HG03103 (cell line): ENCODE measurements around the gene MPZ.
"Not testable (repeated sequence)": the region's sequence is repeated elsewhere in the genome, so short reads cannot be mapped to it uniquely, and the experiment has no call there.

Experiments
- ATAC-seq: cut with Tn5 transposase; IDR thresholded peaks from one replicate; pipeline ENCODE4 v1.9.1; 2021; ENCODE audit warnings: low read depth; ENCODE audit not compliant: unreplicated experiment

Gene MPZ

GRCh38 chr1:161309868-161310267 lies at the start of gene MPZ:
TSS of gene MPZ (minus strand) at chr1:161309968. CDS start at chr1:161309905, 63 bp downstream.
- ATAC-seq = no peak

GRCh38 chr1:161359291-161359690 lies 49.5 kb upstream of the MPZ start:
- no peak for ATAC-seq

DNA sequence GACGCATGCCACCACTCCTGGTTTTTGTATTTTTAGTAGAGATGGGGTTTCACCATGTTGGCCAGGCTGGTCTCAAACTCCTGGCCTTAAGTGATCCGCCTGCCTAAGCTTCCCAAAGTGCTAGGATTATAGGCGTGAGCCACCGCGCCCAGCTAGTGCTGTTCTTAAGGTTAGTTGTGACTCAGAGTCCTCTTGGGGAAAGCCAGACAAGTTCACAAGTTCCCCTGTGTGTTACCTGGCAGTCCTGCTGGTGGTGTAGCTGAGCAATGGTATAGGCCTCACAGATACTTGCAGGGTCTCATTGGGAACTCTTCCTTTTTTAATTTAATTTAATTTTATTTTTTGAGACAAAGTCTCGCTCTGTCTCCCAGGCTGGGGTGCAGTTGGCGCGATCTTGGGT lies 47.3 kb upstream of the MPZ start:
- ATAC-seq = no peak

DNA sequence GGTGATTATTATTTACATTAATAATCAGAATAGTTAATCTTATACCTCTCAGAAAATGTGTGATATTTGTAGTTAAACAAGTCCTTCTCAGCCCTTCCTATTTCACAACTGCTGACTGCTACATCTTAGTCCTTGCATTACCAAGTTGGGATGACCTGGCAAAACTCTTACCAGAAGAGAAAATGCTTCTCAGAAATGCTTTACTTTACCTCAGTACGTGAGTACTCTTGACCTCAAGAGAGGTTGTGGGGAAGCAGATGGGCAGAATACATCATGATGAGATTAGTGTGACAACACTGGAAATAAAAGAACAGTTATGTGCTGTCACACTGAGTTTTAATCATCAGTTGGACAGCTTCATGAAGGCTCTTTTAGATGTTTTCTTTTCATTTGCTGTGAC lies 41.7 kb upstream of the MPZ start:
- ATAC-seq = no peak

DNA sequence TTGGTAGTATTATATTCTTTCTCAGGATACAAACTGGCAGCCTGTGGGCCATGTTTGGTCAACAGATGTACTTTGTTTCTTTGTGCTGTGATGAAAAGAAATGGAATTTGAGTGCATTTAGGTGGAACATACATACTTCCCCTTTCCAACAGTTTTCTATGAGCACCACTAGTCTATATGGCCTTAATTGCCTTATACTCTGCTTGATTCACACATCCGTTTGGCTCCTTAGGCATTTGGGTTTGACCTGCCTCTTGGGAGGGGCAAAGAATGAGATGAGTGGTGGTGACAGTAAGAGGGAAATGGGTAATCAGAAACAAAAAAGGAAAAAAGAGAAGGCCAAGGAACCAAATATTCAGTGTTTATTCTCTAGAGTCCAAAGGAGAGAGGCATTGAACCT lies 40.9 kb upstream of the MPZ start:
- ATAC-seq = no peak

- no peak for ATAC-seq
Measured at GRCh38 chr1:161342821-161343220, 33.1 kb upstream of the MPZ start.

DNA sequence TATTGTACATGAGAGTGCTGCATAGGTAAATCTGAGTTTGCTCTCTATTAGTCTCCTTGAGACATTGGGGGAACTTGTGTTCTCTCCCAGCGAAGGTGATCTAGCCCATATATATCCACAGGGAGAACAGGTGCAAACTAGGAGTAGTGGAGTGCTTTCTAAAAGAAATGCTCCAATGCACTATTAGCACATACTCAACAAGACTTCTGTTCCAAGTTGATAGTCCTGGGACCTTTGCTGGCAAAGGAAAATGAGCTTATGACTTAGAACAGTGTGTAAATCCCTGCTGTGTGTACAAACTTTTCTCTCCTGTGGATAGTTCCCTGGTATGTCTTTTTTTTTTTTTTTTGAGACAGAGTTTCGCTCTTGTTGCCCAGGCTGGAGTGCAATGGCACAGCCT lies 32.4 kb upstream of the MPZ start:
- no peak for ATAC-seq

DNA sequence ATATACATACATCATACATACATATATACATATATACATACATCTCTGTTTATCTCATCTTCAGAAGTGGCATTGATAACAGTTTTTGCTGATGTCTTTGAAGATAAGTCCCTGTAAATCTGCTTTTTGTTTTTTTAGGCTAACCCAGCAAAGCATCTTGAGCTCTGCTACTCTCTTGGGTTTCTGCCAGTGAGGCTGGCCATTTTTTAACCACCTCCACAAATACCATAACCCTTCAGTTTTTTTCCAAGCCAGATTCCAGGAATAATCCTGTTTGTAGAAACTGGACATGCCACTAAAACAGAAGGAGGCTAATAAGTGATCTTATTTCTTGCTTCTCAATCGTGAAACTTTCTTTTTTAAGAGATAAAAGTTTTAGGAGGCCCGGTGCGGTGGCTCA lies 26.0 kb upstream of the MPZ start:
- ATAC-seq = no peak

- no peak for ATAC-seq
Measured at GRCh38 chr1:161333166-161333565, 23.4 kb upstream of the MPZ start.

DNA sequence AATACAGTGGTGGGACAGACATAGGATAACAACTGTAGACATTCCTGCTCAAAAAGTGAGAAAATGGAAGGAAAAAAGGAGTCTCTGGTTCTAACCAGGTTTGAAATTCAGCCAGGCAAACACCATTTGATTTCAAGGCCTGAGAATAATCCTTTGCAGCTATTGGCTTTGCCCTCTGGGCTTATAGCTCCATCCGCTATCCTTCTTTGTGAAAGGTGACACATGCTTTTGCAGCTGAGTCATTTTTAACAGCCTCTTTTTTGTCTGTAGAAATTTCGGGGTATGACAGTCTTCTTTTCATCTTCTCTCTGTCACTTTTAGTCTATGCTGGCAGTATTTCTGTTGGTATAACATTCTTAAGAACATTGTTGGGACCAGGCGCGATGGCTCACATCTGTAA lies 20.6 kb upstream of the MPZ start:
- no peak for ATAC-seq

GRCh38 chr1:161324020-161324419 lies 14.3 kb upstream of the MPZ start:
- no peak for ATAC-seq

DNA sequence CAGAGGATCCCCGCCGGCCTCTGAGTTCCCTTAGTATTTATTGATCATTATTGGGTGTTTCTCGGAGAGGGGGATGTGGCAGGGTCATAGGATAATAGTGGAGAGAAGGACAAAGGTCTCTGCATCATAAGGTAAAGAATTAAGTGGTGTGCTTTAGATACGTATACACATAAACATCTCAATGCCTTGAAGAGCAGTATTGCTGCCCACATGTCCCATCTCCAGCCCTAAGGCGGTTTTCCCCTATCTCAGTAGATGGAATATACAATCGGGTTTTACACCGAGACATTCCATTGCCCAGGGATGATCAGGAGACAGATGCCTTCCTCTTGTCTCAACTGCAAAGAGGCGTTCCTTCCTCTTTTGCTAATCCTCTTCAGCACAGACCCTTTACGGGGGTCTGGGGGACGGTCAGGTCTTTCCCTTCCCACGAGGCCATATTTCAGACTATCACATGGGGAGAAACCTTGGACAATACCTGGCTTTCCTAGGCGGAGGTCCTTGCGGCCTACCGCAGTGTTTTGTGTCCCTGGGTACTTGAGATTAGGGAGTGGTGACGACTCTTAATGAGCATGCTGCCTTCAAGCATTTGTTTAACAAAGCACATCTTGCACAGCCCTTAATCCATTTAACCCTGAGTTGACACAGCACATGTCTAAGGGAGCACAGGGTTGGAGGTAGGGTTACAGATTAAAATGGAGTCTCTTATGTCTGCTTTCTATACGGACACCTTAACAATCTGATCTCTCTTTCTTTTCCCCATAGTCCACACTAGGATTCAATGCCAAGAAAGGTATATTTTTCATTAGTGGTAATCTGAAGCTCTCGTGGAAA lies 6.3 kb upstream of the MPZ start:
- not testable (repeated sequence) for ATAC-seq

DNA sequence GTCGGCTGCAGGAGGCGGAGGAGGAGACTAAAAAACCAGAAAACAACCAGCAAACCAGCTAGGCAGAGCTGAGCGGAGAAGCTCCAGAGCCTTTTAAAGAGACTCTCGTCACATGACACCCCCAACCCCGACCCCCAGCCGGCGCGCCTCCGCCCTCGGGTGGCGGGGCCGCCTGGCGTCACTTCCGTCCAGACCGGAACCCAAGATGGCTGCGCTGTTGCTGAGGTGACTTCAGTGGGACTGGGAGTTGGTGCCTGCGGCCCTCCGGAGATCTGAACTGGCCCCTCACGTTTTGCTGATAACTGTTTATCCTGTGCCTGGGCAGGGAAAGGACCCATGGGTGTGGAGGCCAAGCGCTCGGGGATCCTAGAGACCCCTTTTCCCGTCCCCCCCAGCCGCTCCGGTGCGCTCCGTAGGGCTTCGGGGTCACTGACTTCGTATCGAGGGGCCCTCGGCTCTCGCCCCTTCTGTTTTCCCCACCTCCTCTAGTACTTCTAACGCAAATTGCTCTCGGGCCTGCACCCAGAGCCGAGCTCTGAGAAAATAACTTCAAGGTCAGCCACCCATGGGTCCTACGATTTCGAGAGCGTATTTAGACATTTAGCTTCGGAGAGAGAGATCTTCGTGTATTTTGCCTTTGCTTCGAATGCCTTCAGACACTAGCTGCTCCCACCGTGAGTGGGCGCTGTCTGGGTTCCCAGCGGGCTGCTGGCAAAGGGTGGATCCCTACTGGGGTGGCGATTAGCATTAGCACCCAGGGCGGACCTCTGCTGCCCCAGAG lies 4.6 kb upstream of the MPZ start, which contains the start of gene SDHC:
TSS of gene SDHC (plus strand) at position 181 of the 781 bp plus-strand sequence. CDS start at position 206, 25 bp downstream.
- ATAC-seq = peak; percentile 95

DNA sequence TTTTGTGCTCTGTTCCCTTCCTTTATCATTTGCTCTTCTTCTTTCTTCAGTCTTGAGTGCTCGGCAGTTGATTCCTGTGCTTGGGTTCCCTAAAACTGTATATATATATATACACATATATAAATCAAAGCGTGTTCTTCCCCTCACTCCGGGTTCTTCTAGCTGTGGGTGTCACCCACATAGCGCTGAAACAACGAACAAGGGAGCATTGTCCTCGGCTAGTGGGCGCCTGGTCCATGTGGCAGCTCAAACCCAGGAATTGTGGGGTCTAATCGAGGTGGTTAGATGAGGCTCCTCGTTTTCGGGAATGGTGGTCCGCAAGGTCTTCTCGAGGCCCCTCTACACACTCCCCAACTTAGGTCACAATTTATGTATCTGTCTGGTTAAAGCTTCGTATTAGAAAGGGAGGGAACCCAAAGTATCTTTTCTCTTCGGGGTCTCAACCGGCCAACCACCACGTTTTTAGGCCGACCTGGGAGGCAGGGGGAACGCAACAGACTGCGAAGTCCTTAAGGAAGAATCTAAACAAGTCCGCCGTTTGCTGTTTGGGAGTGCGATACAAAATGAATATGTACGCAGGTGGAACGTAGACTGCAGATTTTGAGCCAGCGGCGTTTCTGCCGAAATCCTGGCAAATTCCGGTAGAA lies 3.9 kb upstream of the MPZ start:
- no peak for ATAC-seq

GRCh38 chr1:161311595-161312181 lies 1.9 kb upstream of the MPZ start:
- ATAC-seq = no peak

DNA sequence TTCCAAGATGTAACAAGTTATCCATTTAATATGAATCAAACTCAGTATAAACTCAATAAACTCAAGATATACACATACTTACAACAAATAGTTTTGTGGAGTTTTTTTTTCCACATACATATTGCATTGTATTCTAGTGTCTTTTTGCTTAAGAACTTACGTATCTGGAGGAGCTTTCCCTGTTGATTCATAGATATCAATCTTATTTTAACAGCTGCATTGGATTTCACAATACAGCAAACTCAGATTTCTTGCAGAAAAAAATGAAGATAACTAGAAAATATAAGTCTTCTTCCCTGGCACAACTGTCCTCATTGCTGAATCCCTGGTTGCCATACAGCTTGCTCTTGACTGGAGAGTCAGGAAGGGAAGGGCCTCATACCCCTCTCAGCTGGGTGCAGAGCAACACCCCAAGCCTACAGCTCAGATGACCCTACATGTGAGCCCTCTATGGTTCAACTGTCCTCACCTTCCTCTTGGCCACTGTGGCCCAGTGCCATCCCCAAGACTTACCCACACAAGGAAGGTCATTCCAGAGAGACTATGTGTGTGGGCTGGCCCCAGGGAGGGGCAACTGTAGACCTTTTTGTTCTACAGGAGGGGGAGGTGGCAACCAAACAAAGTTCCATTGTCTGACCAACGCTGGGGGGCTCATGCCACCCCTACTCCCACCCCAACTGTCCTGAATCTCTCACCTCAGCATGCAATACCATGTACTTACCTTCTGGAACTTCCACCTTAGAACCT lies 1.7 kb downstream of the MPZ start:
- ATAC-seq = no peak

- no peak for ATAC-seq
Measured at GRCh38 chr1:161307230-161307768, 2.5 kb downstream of the MPZ start.

GRCh38 chr1:161305867-161306519 lies 3.8 kb downstream of the MPZ start:
- peak; percentile 85 for ATAC-seq
